Measurements from ENCODE around the gene SMIM34.
"Not testable (repeated sequence)": the region's sequence is repeated elsewhere in the genome, so short reads cannot be mapped to it uniquely, and the experiment has no call there.

- TF ChIP-seq MAX (IDR thresholded peaks at IDR 0.05); SP1 (IDR thresholded peaks at IDR 0.05); CTCF (IDR thresholded peaks at IDR 0.05; ENCODE audit: low read depth, low read length, missing input control); YY1 (IDR thresholded peaks at IDR 0.05); REST (IDR thresholded peaks at IDR 0.05): not testable (repeated sequence)
Observed at GRCh38 chr21:34455628-34456027, 31.9 kb upstream of the SMIM34 start.

Data from liver (tissue), 3 donors.